GM18868 (cell line): ENCODE data around the gene USP4.
"Not testable (repeated sequence)": the region's sequence is repeated elsewhere in the genome, so short reads cannot be mapped to it uniquely, and the experiment has no call there.

Experiments
- ATAC-seq: cut with Tn5 transposase; IDR thresholded peaks from one replicate; pipeline ENCODE4 v1.9.1; 2021; ENCODE audit warnings: mild to moderate bottlenecking, moderate library complexity; ENCODE audit not compliant: unreplicated experiment

The USP4 gene

DNA sequence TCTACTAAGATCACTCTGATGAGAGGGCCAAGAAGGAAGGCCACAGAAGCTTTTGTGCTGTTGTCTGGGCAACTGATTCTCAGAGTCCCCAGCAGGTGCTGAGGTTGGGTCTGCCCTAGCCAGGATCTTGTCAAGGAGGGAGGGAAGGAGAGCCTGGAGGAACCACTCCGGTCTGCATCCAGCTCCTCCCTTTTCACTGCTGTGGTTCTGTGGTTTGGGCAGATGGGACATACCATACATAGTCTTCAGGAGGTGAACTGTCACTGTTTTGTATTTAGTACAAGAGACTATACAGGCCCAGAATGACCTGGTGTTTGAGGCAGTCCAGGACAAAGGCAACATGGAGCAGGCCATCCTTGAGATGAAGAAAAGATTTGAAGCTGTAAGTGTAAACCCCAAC, 84.7 kb downstream of the USP4 start:
- ATAC-seq: no peak

DNA sequence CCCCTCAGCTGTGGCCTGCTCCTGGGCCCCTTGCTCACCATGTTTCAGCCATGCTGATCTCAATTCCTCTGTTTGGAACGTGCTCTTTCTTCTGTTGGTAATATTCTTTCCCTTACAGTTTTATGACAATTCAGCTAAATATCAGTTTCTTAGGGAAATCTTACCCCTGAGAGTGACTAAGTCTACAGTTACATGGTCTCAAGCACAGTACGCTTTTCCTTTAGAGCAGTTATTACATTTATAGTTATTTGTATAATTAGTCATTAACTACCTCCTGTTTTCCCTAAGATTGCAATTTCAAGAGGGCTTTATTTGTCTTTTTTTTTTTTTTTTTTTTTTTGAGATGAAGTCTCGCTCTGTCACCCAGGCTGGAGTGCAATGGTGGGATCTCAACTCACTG, 86.3 kb downstream of the USP4 start:
- ATAC-seq: no peak

DNA sequence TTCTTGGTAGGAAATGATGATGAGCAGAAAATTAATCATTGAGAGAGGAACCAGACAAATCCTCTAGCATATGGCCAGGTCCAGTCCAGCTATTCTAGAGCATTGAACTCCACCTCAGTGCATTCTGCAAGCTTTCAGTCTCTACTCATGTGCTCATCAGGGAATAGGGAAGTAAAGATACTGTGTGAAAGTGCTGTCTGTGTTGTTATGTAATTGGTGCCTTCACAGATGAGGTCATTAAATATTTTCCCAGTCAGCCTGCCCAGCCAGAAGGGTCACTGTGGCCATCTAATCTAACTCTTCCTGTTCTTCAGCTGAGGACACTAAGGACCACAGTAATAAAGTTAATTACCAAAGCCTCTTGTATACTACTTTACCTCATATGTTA, 91.0 kb downstream of the USP4 start:
- ATAC-seq: peak; percentile 48

DNA sequence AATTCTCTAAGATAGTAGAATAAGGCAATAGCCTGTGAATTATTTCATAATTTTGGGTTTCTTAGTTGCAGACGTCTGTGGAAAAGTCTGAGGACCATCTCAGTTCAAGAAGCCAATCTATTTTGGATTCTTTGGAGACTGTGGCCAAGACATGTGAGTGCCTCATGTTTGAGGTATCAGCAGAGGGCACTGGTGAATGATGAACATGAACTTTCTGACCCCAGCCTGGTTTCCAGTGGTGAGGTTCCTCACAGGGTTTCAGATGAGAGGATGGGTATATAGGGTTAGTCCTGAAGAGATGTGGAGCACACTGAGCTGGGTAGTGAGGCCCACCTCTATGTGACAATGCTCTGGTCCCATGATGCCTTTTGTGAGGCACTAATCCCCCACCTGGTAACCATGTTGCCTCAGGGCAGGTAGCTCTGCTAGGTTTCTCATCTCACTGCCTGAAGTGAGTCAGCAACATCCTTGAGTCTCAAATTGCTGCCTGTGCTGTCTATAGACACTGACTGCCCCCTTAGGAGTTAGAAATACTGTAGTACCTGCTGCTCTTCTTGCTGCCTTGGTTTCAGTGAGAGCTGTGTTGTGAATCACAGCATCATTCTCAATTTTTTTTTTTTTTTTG, 95.2 kb downstream of the USP4 start:
- no peak for ATAC-seq

DNA sequence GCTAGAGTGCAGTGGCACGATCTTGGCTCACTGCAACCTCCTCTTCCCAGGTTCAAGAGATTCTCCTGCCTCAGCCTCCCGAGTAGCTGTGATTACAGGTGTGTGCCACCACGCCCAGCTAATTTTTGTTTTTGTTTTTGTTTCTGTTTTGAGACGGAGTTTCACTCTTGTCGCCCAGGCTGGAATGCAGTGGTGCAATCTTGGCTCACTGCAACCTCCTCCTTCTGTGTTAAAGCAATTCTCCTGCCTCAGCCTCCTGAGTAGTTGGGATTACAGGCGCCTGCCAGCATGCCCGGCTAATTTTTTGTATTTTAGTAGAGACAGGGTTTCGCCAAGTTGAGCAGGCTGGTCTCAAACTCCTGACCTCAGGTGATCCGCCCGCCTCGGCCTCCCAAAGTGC, 99.8 kb downstream of the USP4 start:
- not testable (repeated sequence) for ATAC-seq

DNA sequence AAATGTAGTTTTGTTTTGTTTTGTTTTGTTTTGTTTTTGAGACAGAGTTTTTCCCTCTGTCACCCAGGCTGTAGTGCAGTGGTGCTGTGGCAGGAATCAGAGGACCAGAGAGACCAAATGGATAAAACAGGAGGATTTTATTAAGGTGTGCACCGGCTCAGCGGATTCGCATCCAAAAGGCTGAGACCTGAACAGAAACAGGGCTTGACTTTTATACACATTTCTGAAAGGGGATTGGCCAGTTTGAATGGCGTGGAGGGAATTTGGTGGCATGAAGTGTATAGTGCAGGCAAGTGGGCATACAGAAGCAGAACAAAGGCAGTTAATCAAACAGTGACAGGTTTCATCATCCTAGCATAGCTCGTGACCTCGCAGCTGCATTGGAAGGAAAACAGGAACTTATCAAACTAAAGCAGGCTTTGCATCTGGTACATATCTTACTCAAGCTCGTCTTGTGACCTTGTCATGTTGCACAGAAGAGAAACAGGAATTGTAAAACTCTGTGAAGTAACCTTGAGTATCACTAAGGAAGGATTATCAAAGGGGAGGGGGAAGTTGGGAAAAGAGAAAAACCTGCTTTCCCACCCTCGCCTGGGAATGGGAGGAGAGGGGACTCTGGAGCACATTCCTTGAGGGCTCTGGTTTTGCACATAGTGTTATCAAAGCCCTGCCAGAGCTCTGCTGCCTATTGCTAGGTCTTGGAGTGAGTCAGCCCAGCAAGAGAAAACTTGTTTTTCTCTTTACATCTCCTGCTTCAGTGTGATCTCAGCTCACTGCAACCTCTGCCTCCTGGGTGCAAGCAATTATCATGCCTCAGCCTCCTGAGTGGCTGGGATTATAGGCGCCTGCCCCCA, 101.4 kb downstream of the USP4 start:
- ATAC-seq: no peak

DNA sequence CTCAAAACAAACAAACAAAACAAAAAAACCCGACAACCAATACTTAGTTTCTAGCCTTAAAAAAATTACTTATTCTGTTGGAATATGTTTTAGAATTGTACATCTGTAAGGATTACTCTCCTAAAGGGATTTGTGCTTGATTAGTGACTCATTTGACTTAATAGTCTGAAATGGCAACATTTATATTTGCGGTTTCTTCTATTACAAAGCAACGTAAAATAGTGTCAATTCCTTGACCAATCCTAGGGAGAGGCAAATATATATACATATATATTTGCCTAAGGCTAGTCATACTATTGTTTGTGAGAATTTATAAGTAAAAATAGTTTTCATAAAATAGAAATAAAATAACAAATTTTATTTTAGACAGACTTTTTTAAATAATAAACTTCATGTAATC, 102.5 kb downstream of the USP4 start:
- no peak for ATAC-seq

DNA sequence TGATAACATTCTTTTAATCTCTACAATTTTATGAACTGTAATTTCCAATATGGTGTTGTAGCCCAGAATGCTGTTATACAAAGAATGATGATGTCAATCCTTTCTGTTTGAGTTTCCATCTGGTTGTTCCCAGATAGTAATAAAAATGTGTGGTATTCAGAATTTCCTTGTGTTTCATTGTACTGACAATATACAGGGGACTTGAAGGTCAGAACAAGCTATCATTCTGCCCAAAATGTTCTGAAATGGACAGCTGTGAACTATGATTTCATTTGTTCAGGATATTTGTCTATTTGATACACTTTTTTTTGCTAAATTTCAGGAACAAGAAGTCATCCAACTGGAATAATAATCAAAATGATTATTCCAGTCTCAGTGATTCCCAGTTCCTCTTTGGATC, 103.6 kb downstream of the USP4 start:
- ATAC-seq: no peak

DNA sequence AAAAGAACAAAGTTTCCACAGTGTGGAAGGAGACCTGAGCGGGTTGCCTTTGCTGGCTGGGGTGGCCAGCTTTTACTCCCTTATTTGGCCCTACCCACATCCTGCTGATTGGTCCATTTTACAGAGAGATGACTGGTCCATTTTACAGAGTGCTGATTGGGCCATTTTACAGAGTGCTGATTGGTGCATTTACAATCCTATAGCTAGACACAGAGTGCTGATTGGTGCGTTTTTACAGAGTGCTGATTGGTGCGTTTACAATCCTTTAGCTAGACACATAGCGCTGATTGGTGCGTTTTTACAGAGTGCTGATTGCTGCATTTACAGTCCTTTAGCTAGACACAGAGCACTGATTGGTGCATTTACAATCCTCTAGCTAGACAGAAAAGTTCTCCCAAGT, 111.0 kb downstream of the USP4 start:
- not testable (repeated sequence) for ATAC-seq
